Neuronal stem cell (in vitro differentiated cells): ENCODE results near the gene CLHC1.

ENCODE experiments used
- DNase-seq: peaks from one replicate; pipeline ENCODE4 v3.0.0-alpha.2; 2013; ENCODE audit warnings: low spot score
- H2AFZ ChIP-seq: one replicate; pipeline ENCODE4 v1.6.1; 2013; ENCODE audit warnings: mild to moderate bottlenecking, low read length, inconsistent platforms
- H2AK5ac ChIP-seq: 2 replicates; pipeline ENCODE4 v1.6.1; 2013; ENCODE audit warnings: low read depth, mild to moderate bottlenecking, inconsistent platforms, low read length, moderate library complexity, mixed read lengths
- H2BK120ac ChIP-seq: 2 replicates; pipeline ENCODE4 v1.6.1; 2013; ENCODE audit warnings: low read depth, mild to moderate bottlenecking, inconsistent platforms, low read length, moderate library complexity, mixed read lengths
- H2BK12ac ChIP-seq: one replicate; pipeline ENCODE4 v1.6.1; 2013; ENCODE audit warnings: low read length, inconsistent platforms
- H2BK15ac ChIP-seq: 2 replicates; pipeline ENCODE4 v1.6.1; 2013; ENCODE audit warnings: mild to moderate bottlenecking, low read length, inconsistent platforms, mixed read lengths
- H2BK5ac ChIP-seq: one replicate; pipeline ENCODE4 v1.6.1; 2013; ENCODE audit warnings: inconsistent platforms, mild to moderate bottlenecking, low read length, moderate library complexity
- H3K14ac ChIP-seq: one replicate; pipeline ENCODE4 v1.6.1; 2013; ENCODE audit warnings: low read length, inconsistent platforms
- H3K18ac ChIP-seq: 2 replicates; pipeline ENCODE4 v1.6.1; 2013; ENCODE audit warnings: low read length, inconsistent platforms
- H3K23ac ChIP-seq: 2 replicates; pipeline ENCODE4 v1.6.1; 2013; ENCODE audit warnings: low read depth, mild to moderate bottlenecking, mixed read lengths, low read length, inconsistent platforms; ENCODE audit not compliant: poor library complexity
- H3K27ac ChIP-seq: replicated peaks from 3 replicates; pipeline ENCODE4 v1.5.1; 2013; ENCODE audit warnings: low read length, inconsistent platforms
- H3K27me3 ChIP-seq, 3 experiments: 2 replicates each; pipeline ENCODE4 v1.6.1; 2013; ENCODE audit warnings: low read length in 3 of 3, mild to moderate bottlenecking in 2 of 3, inconsistent platforms in 1 of 3, low read depth in 1 of 3, mixed read lengths in 1 of 3, moderate library complexity in 1 of 3; ENCODE audit not compliant: control insufficient read depth in 3 of 3, insufficient read depth in 3 of 3
- H3K36me3 ChIP-seq, 2 donors: replicated peaks in 1 of 2; 2 replicates each; pipeline ENCODE4 v1.6.1; 2013; ENCODE audit warnings: low read length in 2 of 2; ENCODE audit not compliant: control insufficient read depth in 2 of 2, insufficient read depth in 2 of 2
- H3K4ac ChIP-seq: 2 replicates; pipeline ENCODE4 v1.6.1; 2013; ENCODE audit warnings: inconsistent platforms, mild to moderate bottlenecking, low read length, moderate library complexity
- H3K4me1 ChIP-seq, 2 donors: 1 replicate in 1 of 2; 2 replicates in 1 of 2; pipeline ENCODE4 v1.6.1; 2013; ENCODE audit warnings: low read length in 2 of 2, low read depth in 1 of 2; ENCODE audit not compliant: control insufficient read depth in 2 of 2, insufficient read depth in 1 of 2
- H3K4me2 ChIP-seq: one replicate; pipeline ENCODE4 v1.6.1; 2013; ENCODE audit warnings: mild to moderate bottlenecking, low read length, inconsistent platforms; ENCODE audit not compliant: insufficient read depth, poor library complexity, severe bottlenecking
- H3K4me3 ChIP-seq, 2 donors: 2 replicates each; pipeline ENCODE4 v1.5.1; 2013; ENCODE audit warnings: low read length in 2 of 2, mild to moderate bottlenecking in 2 of 2, inconsistent platforms in 1 of 2, moderate library complexity in 1 of 2
- H3K79me1 ChIP-seq: one replicate; pipeline ENCODE4 v1.6.1; 2013; ENCODE audit warnings: low read depth, mild to moderate bottlenecking, inconsistent platforms, low read length, moderate library complexity
- H3K9ac ChIP-seq: one replicate; pipeline ENCODE4 v1.6.1; 2013; ENCODE audit warnings: mild to moderate bottlenecking, low read depth, low read length, inconsistent platforms; ENCODE audit not compliant: poor library complexity
- H3K9me3 ChIP-seq, 2 donors: replicated peaks in 1 of 2; 2 replicates each; pipeline versions ENCODE3 to v1.6.1; 2013; ENCODE audit warnings: low read length in 2 of 2, mild to moderate bottlenecking in 2 of 2, inconsistent platforms in 1 of 2, low read depth in 1 of 2, mixed read lengths in 1 of 2, moderate library complexity in 1 of 2; ENCODE audit not compliant: control insufficient read depth in 2 of 2, insufficient read depth in 1 of 2
- H4K8ac ChIP-seq: one replicate; pipeline ENCODE4 v1.6.1; 2013; ENCODE audit warnings: low read depth, mild to moderate bottlenecking, inconsistent platforms, low read length, moderate library complexity
- H4K91ac ChIP-seq: one replicate; pipeline ENCODE4 v1.6.1; 2013; ENCODE audit warnings: low read length, low read depth, mild to moderate bottlenecking, inconsistent platforms; ENCODE audit not compliant: poor library complexity
- WGBS, 2 donors: extraction: QIAGEN DNeasy Blood & Tissue Kit; methylation state at CpG; one replicate each; pipeline ENCODE4 v1.1.7; 2013; ENCODE audit warnings: missing lambda C conversion rate in 2 of 2, mixed read lengths in 1 of 2; ENCODE audit not compliant: insufficient read length in 2 of 2, insufficient replicate concordance in 1 of 2; ENCODE audit errors: extremely low coverage in 2 of 2; 5-methylcytosine and 5-hydroxymethylcytosine counted together

Gene CLHC1

DNA sequence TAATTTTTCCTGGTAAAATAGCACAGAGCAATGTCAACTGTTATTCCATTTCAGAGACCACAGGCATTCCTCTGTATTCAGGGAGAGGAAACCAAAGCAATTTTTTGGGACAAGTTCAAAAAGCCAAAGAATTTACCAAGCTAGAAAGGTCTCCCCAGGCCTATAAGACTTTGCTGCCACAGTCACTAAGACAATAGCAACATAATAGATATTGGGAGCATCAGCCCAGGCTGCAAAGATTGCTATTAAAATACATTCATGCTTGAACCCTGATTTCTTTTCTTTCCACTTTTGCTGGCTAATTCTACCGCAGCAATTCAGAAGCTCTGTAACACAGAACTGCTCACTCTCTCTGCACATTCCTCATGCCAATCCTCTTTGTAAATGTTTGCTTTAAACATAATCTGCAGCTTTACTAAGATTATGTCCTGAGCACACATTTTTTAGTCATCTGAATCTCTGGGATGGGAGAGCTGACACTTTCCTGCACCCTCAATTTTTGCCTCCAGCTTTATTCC lies 76.3 kb downstream of the CLHC1 start:
- no peak overlapping the region for H3K4ac ChIP-seq
- peaks cover 16 to 39% of the 10 kb centered on the region in 2 donors for H3K4me1 ChIP-seq
- no peak overlapping the region for H3K23ac ChIP-seq
- WGBS, 2 donors = no CpG with 5 or more reads among the region's 1 CpG
- no peak overlapping the region for H3K14ac ChIP-seq
- H4K8ac ChIP-seq = no peak overlapping the region
- H2AFZ ChIP-seq = peak overlapping the region; percentile 62
- no peak overlapping the region for H4K91ac ChIP-seq
- no peak overlapping the region for H2BK120ac ChIP-seq
- H3K18ac ChIP-seq = no peak overlapping the region
- no peak overlapping the region for H3K4me2 ChIP-seq
- no peaks in the 10 kb centered on the region for H3K27me3 ChIP-seq
- H2BK12ac ChIP-seq = no peak overlapping the region
- no peaks in the 10 kb centered on the region for H3K9me3 ChIP-seq
- no peak overlapping the region for H3K4me3 ChIP-seq
- no peak for DNase-seq
- H3K9ac ChIP-seq = no peak overlapping the region
- H3K27ac ChIP-seq = no peak overlapping the region
- no peaks in the 10 kb centered on the region for H3K79me1 ChIP-seq
- no peak overlapping the region for H2BK15ac ChIP-seq
- no peaks in the 10 kb centered on the region for H3K36me3 ChIP-seq
- no peak overlapping the region for H2AK5ac ChIP-seq
- H2BK5ac ChIP-seq = no peak overlapping the region

DNA sequence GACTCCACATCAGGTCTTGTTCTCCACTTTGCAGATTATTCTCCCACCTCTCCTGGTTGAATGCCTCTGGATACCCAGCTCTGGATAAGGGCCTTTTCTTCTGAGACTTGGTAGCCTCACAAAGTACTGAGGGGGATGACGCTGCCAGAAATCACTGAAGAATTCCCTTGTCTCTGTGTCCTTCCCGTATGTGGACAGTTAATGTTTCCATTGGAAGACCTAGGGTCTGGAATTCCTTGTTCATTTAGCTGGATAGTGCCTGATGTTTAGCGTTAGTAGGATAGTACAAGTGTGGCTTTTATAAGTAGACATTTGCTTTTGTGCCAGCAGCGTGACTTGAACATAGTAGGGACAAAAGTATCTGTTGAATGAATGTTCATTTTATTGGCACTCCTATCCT lies 76.9 kb downstream of the CLHC1 start:
- H3K4me1 ChIP-seq = peaks cover 16 to 39% of the 10 kb centered on the region in 2 donors
- H3K36me3 ChIP-seq = no peaks in the 10 kb centered on the region

DNA sequence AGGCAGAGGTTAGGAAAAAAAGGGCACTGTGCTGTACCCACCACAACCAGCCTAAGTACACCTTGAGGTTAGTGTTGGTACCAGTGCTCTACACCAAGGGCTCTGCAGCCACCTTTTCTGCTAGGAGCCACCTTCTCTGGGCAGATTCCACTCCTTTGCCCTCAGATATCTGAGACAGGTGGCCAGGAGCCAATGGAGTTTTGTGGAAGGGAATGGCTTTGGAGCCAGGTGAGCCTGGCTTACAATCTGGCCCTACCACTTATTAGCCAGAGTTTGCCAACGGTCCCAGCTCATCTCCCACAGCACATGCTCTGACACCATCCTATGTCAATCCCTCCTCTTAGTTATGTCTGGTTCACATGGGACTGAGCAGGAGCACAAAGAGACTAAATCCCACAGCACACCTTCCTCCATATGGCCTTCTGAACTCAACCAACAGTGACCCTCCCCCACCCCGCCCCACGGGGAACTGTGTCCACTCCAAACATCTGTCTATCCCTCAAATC lies 77.5 kb downstream of the CLHC1 start:
- H4K8ac ChIP-seq = no peak overlapping the region
- H3K9ac ChIP-seq = no peak overlapping the region
- H3K23ac ChIP-seq = no peak overlapping the region
- no peak overlapping the region for H2BK15ac ChIP-seq
- no CpG with 5 or more reads among the region's 3 CpGs for WGBS, 2 donors
- H3K9me3 ChIP-seq = no peaks in the 10 kb centered on the region
- H3K4ac ChIP-seq = no peak overlapping the region
- no peaks in the 10 kb centered on the region for H3K36me3 ChIP-seq
- no peak overlapping the region for H3K4me2 ChIP-seq
- H3K18ac ChIP-seq = no peak overlapping the region
- H3K14ac ChIP-seq = no peak overlapping the region
- H3K27me3 ChIP-seq = no peaks in the 10 kb centered on the region
- H3K79me1 ChIP-seq = no peaks in the 10 kb centered on the region
- no peak overlapping the region for H3K4me3 ChIP-seq
- H2BK120ac ChIP-seq = no peak overlapping the region
- peak overlapping the region; percentile 63 for H2AFZ ChIP-seq
- no peak overlapping the region for H2BK12ac ChIP-seq
- H3K27ac ChIP-seq = no peak overlapping the region
- no peak overlapping the region for H4K91ac ChIP-seq
- H2AK5ac ChIP-seq = no peak overlapping the region
- DNase-seq = no peak
- H2BK5ac ChIP-seq = no peak overlapping the region
- peaks cover 16 to 39% of the 10 kb centered on the region in 2 donors for H3K4me1 ChIP-seq

More for the DNA sequence above, 76.9 kb downstream of the CLHC1 start:
- no peak overlapping the region for H4K8ac ChIP-seq
- no peaks in the 10 kb centered on the region for H3K79me1 ChIP-seq
- H3K9me3 ChIP-seq = no peaks in the 10 kb centered on the region
- H3K4me3 ChIP-seq = no peak overlapping the region
- H3K23ac ChIP-seq = no peak overlapping the region
- H3K4me2 ChIP-seq = no peak overlapping the region
- no peak overlapping the region for H2BK120ac ChIP-seq
- no peak overlapping the region for H3K4ac ChIP-seq
- H3K27ac ChIP-seq = no peak overlapping the region
- H4K91ac ChIP-seq = no peak overlapping the region
- no peak overlapping the region for H3K18ac ChIP-seq
- no peak overlapping the region for H2AFZ ChIP-seq
- no peak overlapping the region for H3K9ac ChIP-seq
- no peak overlapping the region for H2BK12ac ChIP-seq
- no peak overlapping the region for H2AK5ac ChIP-seq
- peak overlapping the region; percentile 1 for H2BK15ac ChIP-seq
- H3K27me3 ChIP-seq = no peaks in the 10 kb centered on the region
- H3K14ac ChIP-seq = no peak overlapping the region
- DNase-seq = no peak
- WGBS, 2 donors = no CpG with 5 or more reads among the region's 4 CpGs
- no peak overlapping the region for H2BK5ac ChIP-seq

DNA sequence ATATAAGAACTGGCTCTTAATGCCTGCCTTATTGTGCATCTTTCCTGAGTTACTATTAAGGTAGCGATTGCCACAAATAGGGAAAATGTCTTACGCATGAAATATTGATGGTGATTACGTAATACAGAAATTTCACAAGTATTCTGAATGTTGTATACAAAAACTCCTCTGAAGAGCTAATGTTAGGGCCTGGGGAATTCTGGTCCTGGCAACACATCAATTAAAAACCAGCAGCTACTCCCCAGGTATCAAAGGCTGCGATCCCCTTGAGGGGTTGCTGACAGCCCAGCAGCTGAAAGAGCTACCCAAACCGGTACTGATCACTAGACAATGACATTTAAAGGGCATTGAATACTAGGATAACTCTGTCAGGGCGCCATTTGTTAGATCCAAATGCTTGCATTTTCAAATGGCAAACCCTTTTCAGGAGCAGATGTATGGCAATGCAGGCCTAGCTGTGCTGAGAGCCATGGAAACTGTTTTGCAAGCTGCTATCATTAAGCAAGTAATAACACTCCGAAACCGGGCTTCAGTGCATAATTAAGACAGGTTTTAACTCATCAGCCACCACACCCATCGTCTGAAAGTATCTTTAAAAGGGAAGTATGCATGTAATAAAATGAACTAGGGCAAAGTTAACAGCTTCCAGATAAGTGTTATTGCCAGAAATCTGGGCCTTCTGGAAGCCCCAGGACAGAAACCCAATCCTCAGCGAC lies 78.4 kb downstream of the CLHC1 start:
- H3K4me3 ChIP-seq = no peak overlapping the region
- H4K8ac ChIP-seq = no peak overlapping the region
- H3K23ac ChIP-seq = no peak overlapping the region
- H2BK15ac ChIP-seq = no peak overlapping the region
- peak overlapping the region; percentile 63 for H2AFZ ChIP-seq
- H3K4ac ChIP-seq = no peak overlapping the region
- H3K4me2 ChIP-seq = no peak overlapping the region
- H3K36me3 ChIP-seq = no peaks in the 10 kb centered on the region
- no peak overlapping the region for H3K27ac ChIP-seq
- H3K79me1 ChIP-seq = no peaks in the 10 kb centered on the region
- peaks cover 15 to 34% of the 10 kb centered on the region in 2 donors for H3K4me1 ChIP-seq
- H3K27me3 ChIP-seq = no peaks in the 10 kb centered on the region
- no peak overlapping the region for H4K91ac ChIP-seq
- no peak overlapping the region for H3K14ac ChIP-seq
- no CpG with 5 or more reads among the region's 10 CpGs for WGBS, 2 donors
- no peak overlapping the region for H2BK120ac ChIP-seq
- DNase-seq = no peak
- H3K18ac ChIP-seq = no peak overlapping the region
- H2BK5ac ChIP-seq = no peak overlapping the region
- H3K9ac ChIP-seq = no peak overlapping the region
- no peaks in the 10 kb centered on the region for H3K9me3 ChIP-seq
- H2AK5ac ChIP-seq = no peak overlapping the region
- no peak overlapping the region for H2BK12ac ChIP-seq
